Astrocyte (in vitro differentiated cells and primary cell): ENCODE measurements around the gene HS6ST1. TPM values are rescaled to one million over a fixed set of nuclear protein-coding genes. Genes with fewer than 3 reads are reported as not detected.

ENCODE experiments used
- DNase-seq: peaks from one replicate; pipeline ENCODE4 v3.0.0-alpha.2; 2010; ENCODE audit warnings: low read depth
- FAIRE-seq: peaks from 2 replicates; lab custom pipeline; 2011; peaks lifted over from hg19 to GRCh38; lab: Jason Lieb, UNC
- H2AFZ ChIP-seq: 2 replicates; pipeline ENCODE4 v1.6.0; 2012; ENCODE audit warnings: low read depth, low read length, inconsistent platforms
- H3K27ac ChIP-seq: 2 replicates; pipeline ENCODE4 v1.5.1; 2011; ENCODE audit warnings: low read depth, low read length, inconsistent platforms
- H3K27me3 ChIP-seq: 2 replicates; pipeline ENCODE4 v1.6.0; 2011; ENCODE audit warnings: low read length, inconsistent platforms; ENCODE audit not compliant: insufficient read depth
- H3K36me3 ChIP-seq: 2 replicates; pipeline ENCODE4 v1.5.1; 2011; ENCODE audit warnings: low read length, inconsistent platforms; ENCODE audit not compliant: insufficient read depth
- H3K4me1 ChIP-seq: 2 replicates; pipeline ENCODE4 v1.5.1; 2011; ENCODE audit warnings: low read length, inconsistent platforms; ENCODE audit not compliant: insufficient read depth
- H3K4me2 ChIP-seq: 2 replicates; pipeline ENCODE4 v1.6.0; 2012; ENCODE audit warnings: low read length, inconsistent platforms
- H3K4me3 ChIP-seq: 2 replicates; pipeline ENCODE4 v1.5.1; 2011; ENCODE audit warnings: low read depth, mild to moderate bottlenecking, low read length, inconsistent platforms; ENCODE audit not compliant: insufficient read depth
- H3K79me2 ChIP-seq: 2 replicates; pipeline ENCODE4 v1.6.0; 2012; ENCODE audit warnings: mild to moderate bottlenecking, low read length, inconsistent platforms; ENCODE audit not compliant: insufficient read depth
- H3K9ac ChIP-seq: 2 replicates; pipeline ENCODE4 v1.6.0; 2012; ENCODE audit warnings: mild to moderate bottlenecking, low read length, inconsistent platforms
- H3K9me3 ChIP-seq: 2 replicates; pipeline ENCODE4 v1.5.1; 2012; ENCODE audit warnings: low read depth, mild to moderate bottlenecking, low read length, inconsistent platforms; ENCODE audit not compliant: insufficient read depth
- H4K20me1 ChIP-seq: 2 replicates; pipeline ENCODE4 v1.6.0; 2012; ENCODE audit warnings: low read length, inconsistent platforms; ENCODE audit not compliant: insufficient read depth
- H3K27ac Mint-ChIP-seq: one replicate; pipeline ENCODE4 v1.8.0; 2021; ENCODE audit warnings: mild to moderate bottlenecking, mixed read lengths; ENCODE audit not compliant: unreplicated experiment
- H3K27me3 Mint-ChIP-seq: one replicate; pipeline ENCODE4 v1.8.0; 2021; ENCODE audit warnings: low read depth, mixed read lengths; ENCODE audit not compliant: unreplicated experiment
- H3K36me3 Mint-ChIP-seq: one replicate; pipeline ENCODE4 v1.8.0; 2021; ENCODE audit warnings: low read depth, mixed read lengths; ENCODE audit not compliant: unreplicated experiment
- H3K4me1 Mint-ChIP-seq: one replicate; pipeline ENCODE4 v1.8.0; 2021; ENCODE audit warnings: low read depth, mixed read lengths; ENCODE audit not compliant: unreplicated experiment
- H3K4me3 Mint-ChIP-seq: one replicate; pipeline ENCODE4 v1.8.0; 2021; ENCODE audit warnings: mild to moderate bottlenecking, moderate library complexity, mixed read lengths; ENCODE audit not compliant: unreplicated experiment
- H3K9me3 Mint-ChIP-seq: one replicate; pipeline ENCODE4 v1.8.0; 2021; ENCODE audit warnings: mild to moderate bottlenecking, mixed read lengths; ENCODE audit not compliant: unreplicated experiment
- EZH2 ChIP-seq: IDR thresholded peaks from 2 replicates; pipeline ENCODE4 v1.6.1; 2012; ENCODE audit warnings: mild to moderate bottlenecking, low read length, inconsistent platforms; ENCODE audit not compliant: insufficient read depth
- total RNA-seq: library from RNA; stranded (reverse); gene quantifications from 2 replicates; pipeline ENCODE4 v1.2.1, GENCODE V29; 2021
- TF ChIP-seq, protein P1 (sequence below): IDR thresholded peaks from 2 replicates; pipeline ENCODE4 v1.5.1; 2011; ENCODE audit warnings: low read depth, mild to moderate bottlenecking, inconsistent platforms, low read length, moderate library complexity; ENCODE audit not compliant: insufficient read depth

HS6ST1 gene
- total RNA-seq, 1 donor from 2014 or later: 20.5 TPM

DNA sequence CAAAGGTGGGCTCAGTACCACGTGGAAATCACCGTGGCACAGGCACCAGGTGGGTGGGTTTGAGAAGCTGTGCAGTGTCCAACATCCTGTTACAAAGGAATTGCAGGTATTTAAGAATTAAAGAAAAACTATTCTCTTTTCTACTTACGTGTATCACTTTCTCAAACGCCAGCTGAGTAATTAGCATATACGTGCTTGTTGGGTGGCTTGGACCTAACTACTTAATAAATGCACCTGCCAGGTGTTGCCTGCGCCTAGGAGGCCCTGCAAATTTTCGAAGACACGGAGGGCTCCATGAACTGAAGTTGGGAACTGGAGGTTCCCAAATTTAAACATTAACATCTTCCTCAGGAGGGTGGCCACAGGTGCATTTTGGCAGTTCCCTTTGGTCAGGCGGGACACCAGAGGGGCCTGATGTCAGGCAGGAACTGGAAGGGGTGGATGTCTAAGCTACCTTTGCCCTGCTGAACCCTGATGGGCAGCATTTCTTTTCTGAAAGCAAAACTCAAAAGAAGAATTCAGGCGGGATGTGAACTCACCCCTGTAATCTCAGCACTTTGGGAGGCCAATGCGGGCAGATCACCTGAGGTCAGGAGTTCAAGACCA, 84.8 kb downstream of the HS6ST1 start:
- H4K20me1 ChIP-seq: no peaks in the 10 kb centered on the region
- no peak for FAIRE-seq
- H3K9ac ChIP-seq: peak overlapping the region; percentile 83

GRCh38 chr2:128232965-128233789, 85.5 kb downstream of the HS6ST1 start:
- Mint-ChIP-seq H3K27ac (no peak overlapping the region), H3K4me3 (peak overlapping the region; percentile 76), H3K27me3 (peaks cover 12% of the 10 kb centered on the region), H3K36me3 (no peaks in the 10 kb centered on the region), H3K4me1 (peaks cover 17% of the 10 kb centered on the region), H3K9me3 (no peaks in the 10 kb centered on the region)
- Histone ChIP-seq H3K27ac (no peak overlapping the region), H3K27me3 (no peaks in the 10 kb centered on the region), H4K20me1 (no peaks in the 10 kb centered on the region), H3K4me2 (peak overlapping the region; percentile 98), H3K36me3 (no peaks in the 10 kb centered on the region), H3K4me3 (peak overlapping the region; percentile 69), H3K4me1 (peaks cover 22% of the 10 kb centered on the region), H3K79me2 (no peaks in the 10 kb centered on the region), H3K9ac (peak overlapping the region; percentile 83), H3K9me3 (no peaks in the 10 kb centered on the region), H2AFZ (peak overlapping the region; percentile 97)
- no peak for FAIRE-seq
- DNase-seq: peak; percentile 40
- TF ChIP-seq, protein P1, sequence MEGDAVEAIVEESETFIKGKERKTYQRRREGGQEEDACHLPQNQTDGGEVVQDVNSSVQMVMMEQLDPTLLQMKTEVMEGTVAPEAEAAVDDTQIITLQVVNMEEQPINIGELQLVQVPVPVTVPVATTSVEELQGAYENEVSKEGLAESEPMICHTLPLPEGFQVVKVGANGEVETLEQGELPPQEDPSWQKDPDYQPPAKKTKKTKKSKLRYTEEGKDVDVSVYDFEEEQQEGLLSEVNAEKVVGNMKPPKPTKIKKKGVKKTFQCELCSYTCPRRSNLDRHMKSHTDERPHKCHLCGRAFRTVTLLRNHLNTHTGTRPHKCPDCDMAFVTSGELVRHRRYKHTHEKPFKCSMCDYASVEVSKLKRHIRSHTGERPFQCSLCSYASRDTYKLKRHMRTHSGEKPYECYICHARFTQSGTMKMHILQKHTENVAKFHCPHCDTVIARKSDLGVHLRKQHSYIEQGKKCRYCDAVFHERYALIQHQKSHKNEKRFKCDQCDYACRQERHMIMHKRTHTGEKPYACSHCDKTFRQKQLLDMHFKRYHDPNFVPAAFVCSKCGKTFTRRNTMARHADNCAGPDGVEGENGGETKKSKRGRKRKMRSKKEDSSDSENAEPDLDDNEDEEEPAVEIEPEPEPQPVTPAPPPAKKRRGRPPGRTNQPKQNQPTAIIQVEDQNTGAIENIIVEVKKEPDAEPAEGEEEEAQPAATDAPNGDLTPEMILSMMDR: peak; percentile 44
- peak; percentile 17 for TF ChIP-seq EZH2

More for the DNA sequence above, 84.8 kb downstream of the HS6ST1 start:
- Mint-ChIP-seq H3K36me3 (no peaks in the 10 kb centered on the region), H3K4me1 (peaks cover 19% of the 10 kb centered on the region), H3K27me3 (peaks cover 12% of the 10 kb centered on the region), H3K4me3 (peak overlapping the region; percentile 76), H3K9me3 (no peaks in the 10 kb centered on the region), H3K27ac (no peak overlapping the region)
- peaks cover 25% of the 10 kb centered on the region for H3K4me1 ChIP-seq
- no peaks in the 10 kb centered on the region for H3K9me3 ChIP-seq
- no peaks in the 10 kb centered on the region for H3K36me3 ChIP-seq
- TF ChIP-seq EZH2: no peak
- TF ChIP-seq, protein P1: no peak
- H3K4me3 ChIP-seq: peak overlapping the region; percentile 69
- DNase-seq: no peak
- no peaks in the 10 kb centered on the region for H3K27me3 ChIP-seq
- no peaks in the 10 kb centered on the region for H3K79me2 ChIP-seq
- H3K4me2 ChIP-seq: peak overlapping the region; percentile 98
- H2AFZ ChIP-seq: peak overlapping the region; percentile 97
- H3K27ac ChIP-seq: no peak overlapping the region
